ENCODE measurements around the gene ADAMTS20. TPM values are rescaled to one million over a fixed set of nuclear protein-coding genes. Genes with fewer than 3 reads are reported as not detected.

Gene ADAMTS20
- total RNA-seq (ENCODE audit: low replicate concordance): not detected in 2 replicates

GRCh38 chr12:43551971-43552559 is at the start of gene ADAMTS20:
ADAMTS20 (minus strand) TSS chr12:43552203; CDS start chr12:43551921, 282 bp downstream.

Other genes starting within 250 kb of the ADAMTS20 start
- 11.3 and 17.7 TPM in 2 replicates for gene PUS7L, start 206.6 kb upstream of the ADAMTS20 start, total RNA-seq (ENCODE audit: low replicate concordance)
- 9.0 and 12.0 TPM in 2 replicates for gene IRAK4, start 206.7 kb upstream of the ADAMTS20 start, total RNA-seq (ENCODE audit: low replicate concordance)